Fibroblast of skin of right quadriceps (primary cell): ENCODE data around the gene ARPC5L.
"Not testable (repeated sequence)": the region's sequence is repeated elsewhere in the genome, so short reads cannot be mapped to it uniquely, and the experiment has no call there.

Source experiments
- DNase-seq: peaks from one replicate; pipeline ENCODE4 v3.0.0-alpha.2; 2013

ARPC5L gene

DNA sequence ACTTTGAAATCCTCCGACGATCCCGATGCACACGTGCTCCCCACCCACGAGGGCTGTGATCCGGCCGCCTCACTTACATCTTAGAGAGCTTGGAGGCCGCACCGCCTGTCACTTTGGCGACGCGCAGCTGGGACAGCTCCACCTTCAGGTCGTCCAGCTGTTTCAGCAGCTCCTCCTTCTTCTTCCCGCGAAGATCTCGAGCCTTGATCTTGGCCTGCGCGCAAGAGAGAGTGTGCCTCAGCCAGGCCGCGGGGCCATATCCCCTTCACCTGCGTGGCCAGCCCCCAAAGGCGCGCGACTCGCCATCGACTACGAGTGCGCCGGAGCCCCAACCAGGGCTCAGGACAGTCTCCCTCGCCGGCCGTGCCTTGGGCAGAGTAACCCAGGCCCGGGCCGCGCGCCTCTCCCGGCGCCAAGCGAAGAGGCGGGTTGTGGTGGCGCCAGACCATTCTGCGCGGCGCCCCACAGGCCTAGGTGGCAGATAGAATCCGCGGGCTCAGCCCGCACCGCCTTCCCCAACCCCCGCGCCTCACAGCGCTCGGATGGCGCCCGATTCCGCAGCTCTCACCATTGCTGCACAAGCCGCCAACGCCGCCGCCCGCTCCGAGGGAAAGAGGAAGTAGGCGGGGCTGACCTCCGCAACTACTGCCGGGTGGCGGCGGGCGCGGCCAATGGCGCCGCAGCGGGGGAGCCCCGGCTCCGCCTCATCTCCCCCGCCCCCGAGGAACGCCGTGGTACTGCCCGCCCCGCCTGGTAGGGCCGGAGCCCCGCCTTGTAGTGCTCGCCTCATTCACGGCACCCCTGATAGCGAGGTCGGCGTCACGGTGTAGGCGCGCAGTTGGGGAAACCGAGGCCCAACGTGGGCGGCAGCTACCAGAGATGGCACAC is at the start of gene ARPC5L, which contains the start of gene RPL35:
Gene ARPC5L, plus strand, starts transcription at position 789 of the 888 bp plus-strand sequence. CDS start 7,161 bp downstream, outside the sequence.
Gene RPL35, minus strand, starts transcription at position 616 of the 888 bp plus-strand sequence. Its CDS starts 45 bp downstream, at position 571.
- DNase-seq = peak; percentile 94

DNA sequence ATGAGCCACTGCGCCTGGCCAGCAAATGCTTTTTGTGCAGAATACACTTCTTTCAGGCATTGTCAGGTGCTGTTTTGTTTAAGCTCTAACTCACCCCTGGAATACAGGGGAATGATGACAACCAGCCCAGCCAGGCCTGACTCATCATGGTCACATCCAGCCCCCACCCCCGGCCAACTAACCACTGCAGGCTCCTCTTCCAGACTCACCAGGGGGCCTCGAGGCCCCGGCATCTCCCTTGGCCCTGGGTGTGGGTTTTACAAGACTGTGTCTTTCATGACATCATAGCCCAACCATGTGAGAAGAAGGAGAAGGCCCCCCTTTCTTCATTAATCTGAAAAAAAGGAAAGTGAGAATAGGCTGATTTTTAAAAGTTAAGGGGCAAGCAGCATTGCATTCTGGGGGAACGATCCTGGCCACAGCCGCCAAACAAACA is 49.5 kb upstream of the ARPC5L start:
- peak; percentile 99 for DNase-seq

- DNase-seq = no peak
Measured at GRCh38 chr9:124813041-124813440, 48.9 kb upstream of the ARPC5L start.

GRCh38 chr9:124813501-124814163 is 48.3 kb upstream of the ARPC5L start:
- DNase-seq = no peak

DNA sequence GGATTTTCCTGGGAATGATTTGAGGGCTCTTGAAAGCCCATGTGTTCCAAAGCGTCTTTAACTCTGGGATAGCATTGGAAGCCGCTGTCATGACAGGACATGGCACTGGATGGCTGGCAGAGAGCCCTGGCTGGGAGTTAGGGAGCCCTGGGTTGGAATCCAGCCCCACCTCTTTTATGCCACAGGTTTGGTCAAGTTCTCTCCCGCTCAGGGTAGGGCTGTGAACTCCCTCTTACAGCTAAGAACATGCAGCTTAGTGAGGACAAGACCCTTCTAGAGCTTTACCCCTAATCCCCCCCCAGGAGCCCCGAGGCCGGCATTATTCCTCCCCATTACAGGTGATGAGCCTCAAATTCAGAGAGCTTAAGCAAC is 47.8 kb upstream of the ARPC5L start:
- DNase-seq = no peak

DNA sequence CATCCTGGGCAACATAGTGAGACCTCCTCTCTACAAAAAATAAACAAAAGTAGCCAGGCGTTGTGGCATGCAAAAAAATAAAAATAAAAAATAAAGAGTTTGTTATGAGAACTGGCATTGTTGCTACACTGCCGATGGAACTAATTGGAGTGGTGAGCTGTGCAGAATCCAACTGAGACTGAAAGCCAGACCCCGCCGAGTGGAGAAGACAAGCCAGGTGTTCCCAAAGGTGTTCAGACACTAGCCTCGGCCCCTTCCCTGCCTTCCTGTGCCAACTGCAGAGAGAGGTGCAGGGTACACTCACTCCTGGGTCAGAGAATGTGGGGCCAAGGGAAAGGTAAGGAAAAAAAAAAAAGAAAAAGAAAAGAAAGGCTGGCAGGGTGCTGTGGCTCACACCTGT is 46.3 kb upstream of the ARPC5L start:
- DNase-seq = no peak

DNA sequence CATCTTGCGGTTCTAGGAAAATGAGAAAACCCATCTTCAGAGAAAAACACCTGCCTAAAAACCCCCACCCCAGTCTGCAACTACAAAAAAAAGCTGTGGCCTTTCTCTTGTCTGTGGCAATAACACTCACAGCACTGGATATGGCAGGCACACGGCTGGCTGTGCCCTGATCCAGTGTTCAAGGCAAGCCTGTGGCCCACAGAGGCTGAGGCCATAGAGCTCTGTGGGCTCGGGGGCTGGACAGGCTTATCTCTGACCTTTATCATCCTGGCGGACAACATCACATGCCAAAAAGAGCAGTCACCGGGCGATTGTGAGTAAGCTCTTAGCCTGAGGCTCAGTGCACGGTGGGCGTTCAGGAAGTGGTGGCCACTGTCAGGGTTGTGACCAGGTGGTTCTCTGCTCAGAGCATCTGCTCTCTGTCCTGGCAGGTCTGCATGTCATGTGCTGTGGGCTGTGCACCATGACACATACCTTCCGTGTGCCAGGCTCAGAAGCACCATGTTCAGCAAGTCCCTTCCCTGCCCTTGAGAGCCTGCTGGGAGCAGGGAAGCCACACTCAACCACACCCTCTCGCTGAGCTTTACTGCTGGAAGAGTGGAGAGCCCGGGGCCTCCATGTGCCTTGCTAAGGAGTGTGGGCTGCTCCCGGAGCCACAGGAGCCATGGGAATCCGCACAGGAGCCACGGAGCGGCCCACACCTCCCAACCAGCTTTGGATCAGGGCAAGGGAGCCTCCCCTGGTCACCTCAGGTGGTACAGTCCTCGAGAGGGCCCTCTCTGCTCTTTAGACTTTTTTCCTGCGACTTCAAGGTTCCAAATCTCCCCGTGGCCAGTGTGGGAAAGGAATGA is 43.3 kb upstream of the ARPC5L start:
- DNase-seq = no peak

DNA sequence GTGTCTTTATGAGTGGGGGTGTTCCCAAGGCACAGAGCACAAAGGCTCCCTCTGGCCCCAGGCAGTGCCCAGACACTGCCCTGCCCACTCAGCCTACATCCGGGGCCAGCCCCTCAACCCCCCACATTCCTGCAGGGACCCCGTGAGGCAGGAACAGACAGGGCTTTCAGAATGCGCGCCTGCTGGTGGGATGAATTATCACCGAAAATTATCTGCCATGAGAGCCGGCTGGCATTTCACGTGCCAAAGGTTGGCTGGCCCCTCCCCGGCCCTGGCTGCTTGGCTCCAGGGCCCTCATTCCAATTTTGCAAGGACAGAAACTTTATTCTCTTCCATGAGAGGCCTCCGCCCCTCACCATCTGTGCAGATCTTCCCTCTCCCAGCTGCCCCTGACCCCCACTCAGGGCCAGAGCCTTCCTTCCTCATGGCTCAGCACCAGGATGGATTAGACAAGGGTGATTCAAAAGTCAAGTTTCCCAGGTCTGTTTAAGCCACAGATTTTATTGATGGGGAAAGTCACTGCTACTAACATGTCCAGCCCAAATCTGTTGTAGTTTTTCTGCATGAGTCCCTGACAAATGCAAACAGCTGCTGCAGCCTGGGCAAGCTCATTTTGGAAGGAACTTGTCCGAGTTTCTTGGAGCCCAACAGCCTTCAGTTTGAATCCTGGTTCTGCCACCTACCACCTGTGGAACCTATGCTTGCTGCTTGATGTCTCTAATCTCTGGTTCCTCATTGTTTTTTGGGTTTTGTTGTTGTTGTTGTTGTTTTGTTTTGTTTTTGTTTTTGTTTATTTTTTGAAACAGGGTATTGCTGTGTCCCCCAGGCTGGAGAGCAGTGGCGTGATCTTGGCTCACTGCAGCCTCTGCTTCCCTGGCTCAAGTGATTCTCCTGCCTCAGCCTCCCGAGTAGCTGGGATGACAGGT is 41.0 kb upstream of the ARPC5L start:
- DNase-seq = no peak

DNA sequence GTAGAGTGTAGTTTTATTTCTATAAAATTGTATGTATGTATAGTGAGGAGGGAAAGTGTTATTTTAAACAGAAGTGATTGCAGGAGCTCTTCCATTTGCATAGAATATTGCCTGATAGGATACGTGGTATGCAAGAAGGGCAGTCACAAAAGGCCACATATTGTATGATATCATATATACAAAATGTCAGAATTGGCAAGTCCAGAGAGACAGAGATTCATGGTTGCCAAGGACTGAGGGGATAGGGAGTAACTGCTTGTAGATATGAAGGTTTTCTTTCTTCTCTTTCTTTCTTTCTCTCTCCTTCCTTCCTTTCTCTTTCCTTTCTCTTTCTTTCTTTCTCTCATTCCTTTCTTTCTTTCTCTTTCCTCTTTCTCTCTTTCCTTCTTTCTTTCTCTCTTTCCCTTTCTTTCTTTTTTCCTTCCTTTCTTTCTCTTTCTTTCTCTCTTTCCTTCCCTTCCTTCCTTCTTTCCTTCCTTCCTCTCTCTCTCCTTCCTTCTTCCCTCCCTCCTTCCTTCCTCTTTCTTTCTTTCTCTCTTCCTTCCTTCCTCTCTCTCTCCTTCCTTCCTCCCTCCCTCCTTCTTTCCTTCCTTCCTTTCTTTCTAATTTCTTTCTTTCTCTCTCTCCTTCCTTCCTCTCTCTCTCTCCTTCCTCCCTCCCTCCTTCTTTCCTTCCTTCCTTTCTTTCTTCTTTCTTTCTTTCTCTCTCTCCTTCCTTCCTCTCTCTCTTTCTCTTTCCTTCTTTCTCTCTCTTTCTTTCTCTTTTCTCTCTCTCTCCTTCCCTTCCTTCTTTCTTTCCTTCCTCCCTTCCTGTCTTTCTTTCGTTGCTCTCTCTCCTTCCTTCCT is 33.2 kb upstream of the ARPC5L start:
- no peak for DNase-seq

DNA sequence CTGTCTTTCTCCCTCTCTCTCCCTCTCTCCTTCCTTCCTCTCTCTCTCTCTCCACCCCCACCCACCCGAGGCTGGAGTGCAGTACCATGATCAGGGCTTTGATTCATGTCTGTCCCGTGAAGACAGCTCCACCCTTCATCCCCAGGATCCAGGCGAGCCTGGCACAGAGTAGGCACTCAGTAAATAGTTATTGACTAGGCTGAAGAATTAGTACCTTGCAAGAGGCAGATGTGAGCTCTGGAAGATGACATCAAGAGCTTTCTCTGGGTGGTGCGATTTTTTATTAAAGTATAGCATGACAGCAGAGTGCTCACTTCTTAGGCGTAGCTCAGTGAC is 32.6 kb upstream of the ARPC5L start:
- no peak for DNase-seq

DNA sequence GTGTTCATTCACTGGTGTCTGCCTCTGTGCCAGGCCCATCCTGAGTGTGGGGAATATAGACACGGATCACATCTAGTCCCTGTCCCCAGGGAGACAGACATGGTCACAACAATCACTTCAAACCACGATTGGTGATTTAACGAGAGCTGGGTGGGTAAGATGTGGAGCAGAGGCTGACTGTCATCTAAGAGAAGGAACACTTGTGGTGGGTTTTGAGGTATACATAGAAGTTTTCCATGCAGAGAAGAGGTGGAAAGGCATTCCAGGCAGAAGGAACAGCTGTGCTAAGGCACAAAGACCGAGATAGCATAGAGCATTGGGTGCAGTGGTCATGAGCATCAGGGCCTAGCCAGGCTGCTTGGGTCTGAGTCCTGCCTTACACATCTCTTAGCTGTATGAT is 31.3 kb upstream of the ARPC5L start:
- DNase-seq = no peak

DNA sequence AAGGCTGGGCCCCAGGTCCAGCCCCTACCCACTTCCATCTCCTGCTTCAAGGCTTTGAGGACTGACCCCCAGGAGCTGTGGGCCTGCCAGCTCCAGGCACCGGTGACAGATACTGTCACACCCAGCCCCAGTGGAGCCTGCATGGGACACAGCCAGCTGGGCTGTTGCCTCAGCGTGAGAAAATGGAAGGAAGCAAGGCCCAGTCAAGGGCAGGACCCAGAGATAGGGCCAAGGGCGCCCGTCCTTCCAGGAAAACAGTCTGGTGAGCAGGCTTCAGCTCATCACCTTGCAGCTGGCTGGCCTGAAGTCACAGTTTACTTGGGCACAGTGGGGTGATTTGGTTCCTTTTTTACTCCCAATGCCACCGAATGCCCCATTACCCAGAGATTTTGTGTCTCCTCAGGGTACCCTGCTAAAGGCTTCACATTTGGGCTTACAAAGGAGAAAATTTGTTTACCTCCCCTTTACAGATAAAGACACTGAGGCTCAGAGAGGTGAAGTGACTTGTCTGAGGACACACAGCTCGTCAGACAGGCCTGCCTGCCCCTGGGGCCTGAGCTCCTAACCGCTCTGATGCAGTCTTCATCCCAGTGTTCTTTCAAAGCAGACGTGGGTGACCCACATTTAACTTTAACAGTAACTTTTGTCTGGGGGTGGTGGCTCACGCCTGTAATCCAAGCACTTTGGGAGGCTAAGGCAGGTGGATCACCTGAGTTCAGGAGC is 30.1 kb upstream of the ARPC5L start:
- no peak for DNase-seq

DNA sequence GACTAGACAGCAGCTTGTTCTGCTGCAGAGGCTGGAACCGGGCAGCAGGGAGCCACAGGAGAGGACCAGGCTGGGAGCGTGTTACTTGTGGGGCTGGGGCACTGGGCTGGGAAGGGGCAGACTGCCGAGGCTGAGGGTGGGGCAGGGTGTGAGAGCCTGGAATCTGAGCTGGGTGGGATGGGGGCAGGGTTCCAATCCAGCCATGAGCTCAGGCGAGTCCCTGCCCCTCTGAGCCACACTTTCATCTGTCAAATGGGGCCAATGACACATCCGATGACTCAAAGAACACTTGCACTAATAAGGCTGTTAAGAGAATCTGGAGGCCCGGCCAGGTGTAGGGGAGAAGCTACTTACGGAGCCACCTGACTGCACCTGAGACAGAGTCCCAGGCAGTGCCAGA is 27.3 kb upstream of the ARPC5L start:
- peak; percentile 72 for DNase-seq

GRCh38 chr9:124835026-124835557 is 26.8 kb upstream of the ARPC5L start:
- DNase-seq = peak; percentile 82

GRCh38 chr9:124838132-124838531 is 23.8 kb upstream of the ARPC5L start:
- DNase-seq = not testable (repeated sequence)

DNA sequence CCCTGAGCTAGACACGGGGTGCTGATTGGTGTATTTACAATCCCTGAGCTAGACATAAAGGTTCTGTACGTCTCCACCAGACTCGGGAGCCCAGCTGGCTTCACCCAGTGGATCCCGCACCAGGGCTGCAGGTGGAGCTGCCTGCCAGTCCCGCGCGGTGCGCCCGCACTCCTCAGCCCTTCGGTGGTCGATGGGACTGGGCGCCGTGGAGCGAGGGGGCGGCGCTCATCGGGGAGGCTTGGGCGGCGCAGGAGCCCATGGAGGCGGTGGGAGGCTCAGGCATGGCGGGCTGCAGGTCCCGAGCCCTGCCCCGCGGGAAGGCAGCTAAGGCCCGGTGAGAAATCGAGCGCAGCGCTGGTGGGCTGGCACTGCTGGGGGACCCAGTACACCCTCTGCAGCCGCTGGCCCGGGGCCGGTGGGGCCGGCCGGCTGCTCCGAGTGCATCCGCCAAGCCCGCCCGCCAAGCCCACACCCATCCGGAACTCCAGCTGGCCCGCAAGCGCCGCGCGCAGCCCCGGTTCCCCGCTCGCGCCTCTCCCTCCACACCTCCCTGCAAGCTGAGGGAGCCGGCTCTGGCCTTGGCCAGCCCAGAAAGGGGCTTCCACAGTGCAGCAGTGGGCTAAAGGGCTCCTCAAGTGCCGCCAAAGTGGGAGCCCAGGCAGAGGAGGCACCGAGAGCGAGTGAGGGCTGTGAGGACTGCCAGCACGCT is 23.2 kb upstream of the ARPC5L start:
- not testable (repeated sequence) for DNase-seq

DNA sequence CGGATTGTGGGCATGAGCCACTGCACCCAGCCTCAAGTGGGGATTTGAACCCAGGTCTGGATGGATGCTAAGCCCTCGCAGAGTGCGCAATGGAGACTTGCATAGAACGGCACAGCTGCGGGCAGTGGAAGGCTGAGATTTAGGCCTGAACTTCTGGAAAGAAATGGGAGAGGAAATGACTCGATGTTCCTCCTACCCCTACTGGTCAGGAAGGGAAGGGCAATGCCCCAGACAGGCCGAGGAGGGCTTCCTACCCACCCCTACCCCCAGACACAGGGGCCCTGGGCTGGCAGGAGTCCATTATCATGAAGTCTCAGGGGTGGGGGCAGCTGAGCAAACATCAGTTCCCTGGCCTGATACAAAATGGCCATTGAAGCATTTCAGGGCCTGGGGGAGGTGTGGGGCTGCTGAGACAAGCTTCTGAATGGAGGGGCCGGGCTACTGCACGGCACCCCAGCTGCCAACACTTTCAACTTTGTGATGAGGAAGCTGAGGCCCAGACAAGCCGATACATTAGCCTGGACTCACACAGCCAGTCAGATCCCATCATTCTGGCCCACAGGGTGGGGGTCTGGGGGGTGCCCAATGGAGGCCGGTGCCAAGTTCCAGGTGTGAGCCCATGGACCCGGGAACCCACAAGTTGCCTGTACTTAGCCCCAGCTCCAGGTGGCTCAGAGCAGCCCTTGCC is 22.2 kb upstream of the ARPC5L start:
- DNase-seq = peak; percentile 26

GRCh38 chr9:124840300-124840833 is 21.6 kb upstream of the ARPC5L start:
- DNase-seq = no peak
